Fibroblast of lung (primary cell): ENCODE results near the gene STK32C. TPM values are rescaled to one million over a fixed set of nuclear protein-coding genes. Genes with fewer than 3 reads are reported as not detected.

Source experiments
- DNase-seq, 2 donors: peaks; one replicate each; pipeline versions ENCODE4 v3.0.0 to v3.0.0-alpha.2; 2010; ENCODE audit warnings: low read depth in 2 of 2
- H2AFZ ChIP-seq: 2 replicates; pipeline ENCODE4 v1.5.1; 2012; ENCODE audit warnings: low read length, control low read depth, inconsistent platforms
- H3K27ac ChIP-seq: 2 replicates; pipeline ENCODE4 v1.5.1; 2011; ENCODE audit warnings: low read length, control low read depth; ENCODE audit not compliant: insufficient read depth
- H3K27me3 ChIP-seq: 2 replicates; pipeline ENCODE4 v1.5.1; 2011; ENCODE audit warnings: mild to moderate bottlenecking, low read length; ENCODE audit not compliant: control insufficient read depth, insufficient read depth
- H3K36me3 ChIP-seq: 2 replicates; pipeline ENCODE4 v1.5.1; 2011; ENCODE audit warnings: low read length; ENCODE audit not compliant: control insufficient read depth, insufficient read depth
- H3K4me1 ChIP-seq: 2 replicates; pipeline ENCODE4 v1.5.1; 2011; ENCODE audit warnings: low read length; ENCODE audit not compliant: control insufficient read depth, insufficient read depth; ENCODE audit errors: extremely low read depth
- H3K4me2 ChIP-seq: 2 replicates; pipeline ENCODE4 v1.5.1; 2011; ENCODE audit warnings: low read length, control low read depth; ENCODE audit not compliant: insufficient read depth; ENCODE audit errors: extremely low read depth
- H3K4me3 ChIP-seq, 4 experiments: fragments of 200-600 bp in 1 of 4; sonication (generic) in 1 of 4; replicated peaks in 1 of 4; 2 replicates each; pipeline ENCODE4 v1.5.1; 2011 to 2016; ENCODE audit warnings: low read length in 4 of 4, low read depth in 3 of 4, mild to moderate bottlenecking in 3 of 4, control low read depth in 2 of 4, inconsistent platforms in 1 of 4, mixed read lengths in 1 of 4; ENCODE audit not compliant: insufficient read depth in 1 of 4; ENCODE audit errors: control extremely low read depth in 1 of 4
- H3K79me2 ChIP-seq: 2 replicates; pipeline ENCODE4 v1.5.1; 2012; ENCODE audit warnings: mild to moderate bottlenecking, low read length, inconsistent platforms; ENCODE audit not compliant: control insufficient read depth, insufficient read depth
- H3K9ac ChIP-seq: 2 replicates; pipeline ENCODE4 v1.5.1; 2011; ENCODE audit warnings: mild to moderate bottlenecking, low read length, control low read depth; ENCODE audit not compliant: insufficient read depth
- H3K9me3 ChIP-seq: 2 replicates; pipeline ENCODE4 v1.5.1; 2012; ENCODE audit warnings: low read depth, low read length; ENCODE audit not compliant: control insufficient read depth, insufficient read depth
- H4K20me1 ChIP-seq: 2 replicates; pipeline ENCODE4 v1.5.1; 2011; ENCODE audit warnings: low read length; ENCODE audit not compliant: control insufficient read depth, insufficient read depth; ENCODE audit errors: extremely low read depth
- EZH2 ChIP-seq: IDR thresholded peaks from 2 replicates; pipeline ENCODE4 v1.5.1; 2012; ENCODE audit warnings: low read length, control low read depth, mild to moderate bottlenecking; ENCODE audit errors: missing control alignments
- polyA plus RNA-seq, 2 donors: library from polyadenylated mRNA; depleted of rRNA in 1 of 2; stranded (reverse) in 1 of 2; unstranded in 1 of 2; fragments of >200 nt; gene quantifications; 2 replicates each; pipeline ENCODE4 v1.2.1, GENCODE V29; 2011 to 2012; ENCODE audit warnings: missing spikeins in 1 of 2
- total RNA-seq: library from RNA; depleted of rRNA; stranded (reverse); fragments of >200 nt; gene quantifications from 2 replicates; pipeline ENCODE4 v1.2.1, GENCODE V29; 2014
- TF ChIP-seq, protein P1 (sequence below), 2 donors: IDR thresholded peaks in 1 of 2; conservative IDR thresholded peaks in 1 of 2; 1 replicate in 1 of 2; 2 replicates in 1 of 2; pipeline ENCODE4 v1.5.1; 2011 to 2012; ENCODE audit warnings: low read length in 2 of 2, control low read depth in 1 of 2, inconsistent platforms in 1 of 2, low read depth in 1 of 2, mild to moderate bottlenecking in 1 of 2

The STK32C gene
- total and polyA plus RNA-seq, 2 donors (not counting 1 experiment from before 2014, with no cell fraction given): 4.4 to 21.5 TPM

DNA sequence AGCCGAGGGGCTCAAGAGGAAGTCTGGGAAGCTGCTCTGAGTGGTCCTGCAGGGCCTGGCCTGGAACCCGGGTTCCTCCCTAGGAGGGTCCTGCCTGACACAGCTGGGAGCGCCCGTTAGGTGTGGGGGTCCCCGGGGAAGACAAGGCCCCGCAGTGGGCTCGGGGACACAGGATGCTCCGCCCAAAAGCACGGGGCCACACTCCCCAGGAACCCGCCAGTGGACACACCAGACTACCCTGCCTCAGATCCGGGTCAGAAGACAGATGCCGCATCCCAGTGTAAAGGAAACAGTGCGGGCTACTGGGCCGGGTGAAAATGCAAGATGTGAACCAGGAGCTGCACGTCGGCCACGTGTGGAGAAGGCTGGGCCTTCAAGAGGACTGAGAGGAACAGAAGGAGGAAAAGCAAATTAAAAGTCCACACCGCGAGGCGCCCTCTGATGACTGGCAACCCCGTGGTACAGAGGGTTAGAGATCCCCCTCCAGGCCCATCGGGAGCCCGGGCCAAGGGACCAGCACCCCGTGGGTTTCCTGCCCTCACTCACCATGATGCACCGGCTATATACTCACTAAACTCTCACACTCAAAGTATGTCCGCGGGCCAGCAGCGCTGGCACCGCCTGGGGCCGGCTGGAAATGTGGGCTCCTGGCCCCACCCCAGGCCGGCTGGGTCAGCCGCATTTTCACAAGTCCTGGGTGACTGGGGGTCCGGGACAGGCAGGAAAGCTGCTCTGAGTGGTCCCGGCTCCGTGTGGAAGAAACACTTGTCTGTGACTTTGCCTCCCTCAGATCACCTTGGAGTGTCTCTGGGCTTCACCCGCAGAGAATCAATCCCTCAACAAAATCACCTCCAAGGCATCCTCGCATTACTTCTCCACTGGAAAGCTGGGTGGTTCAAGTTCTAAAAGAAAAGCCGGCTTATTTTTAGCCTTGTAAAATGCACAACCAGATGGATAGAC is 6.1 kb downstream of the STK32C start:
- Histone ChIP-seq H3K9ac (no peak overlapping the region), H3K9me3 (no peaks in the 10 kb centered on the region), H3K79me2 (no peaks in the 10 kb centered on the region), H3K4me1 (no peaks in the 10 kb centered on the region), H4K20me1 (no peaks in the 10 kb centered on the region), H3K27me3 (no peaks in the 10 kb centered on the region), H3K4me3 (no peak overlapping the region), H3K4me2 (no peak overlapping the region), H3K36me3 (no peaks in the 10 kb centered on the region), H3K27ac (no peak overlapping the region), H2AFZ (no peak overlapping the region)
- no peak for DNase-seq
- TF ChIP-seq, protein P1, sequence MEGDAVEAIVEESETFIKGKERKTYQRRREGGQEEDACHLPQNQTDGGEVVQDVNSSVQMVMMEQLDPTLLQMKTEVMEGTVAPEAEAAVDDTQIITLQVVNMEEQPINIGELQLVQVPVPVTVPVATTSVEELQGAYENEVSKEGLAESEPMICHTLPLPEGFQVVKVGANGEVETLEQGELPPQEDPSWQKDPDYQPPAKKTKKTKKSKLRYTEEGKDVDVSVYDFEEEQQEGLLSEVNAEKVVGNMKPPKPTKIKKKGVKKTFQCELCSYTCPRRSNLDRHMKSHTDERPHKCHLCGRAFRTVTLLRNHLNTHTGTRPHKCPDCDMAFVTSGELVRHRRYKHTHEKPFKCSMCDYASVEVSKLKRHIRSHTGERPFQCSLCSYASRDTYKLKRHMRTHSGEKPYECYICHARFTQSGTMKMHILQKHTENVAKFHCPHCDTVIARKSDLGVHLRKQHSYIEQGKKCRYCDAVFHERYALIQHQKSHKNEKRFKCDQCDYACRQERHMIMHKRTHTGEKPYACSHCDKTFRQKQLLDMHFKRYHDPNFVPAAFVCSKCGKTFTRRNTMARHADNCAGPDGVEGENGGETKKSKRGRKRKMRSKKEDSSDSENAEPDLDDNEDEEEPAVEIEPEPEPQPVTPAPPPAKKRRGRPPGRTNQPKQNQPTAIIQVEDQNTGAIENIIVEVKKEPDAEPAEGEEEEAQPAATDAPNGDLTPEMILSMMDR (conservative IDR thresholded peaks at IDR 0.05 in 1 of 2, IDR thresholded peaks at IDR 0.05 in 1 of 2; ENCODE audit: low read depth in 1 of 2, low read length in 2 of 2): no peak
- no peak for TF ChIP-seq EZH2

DNA sequence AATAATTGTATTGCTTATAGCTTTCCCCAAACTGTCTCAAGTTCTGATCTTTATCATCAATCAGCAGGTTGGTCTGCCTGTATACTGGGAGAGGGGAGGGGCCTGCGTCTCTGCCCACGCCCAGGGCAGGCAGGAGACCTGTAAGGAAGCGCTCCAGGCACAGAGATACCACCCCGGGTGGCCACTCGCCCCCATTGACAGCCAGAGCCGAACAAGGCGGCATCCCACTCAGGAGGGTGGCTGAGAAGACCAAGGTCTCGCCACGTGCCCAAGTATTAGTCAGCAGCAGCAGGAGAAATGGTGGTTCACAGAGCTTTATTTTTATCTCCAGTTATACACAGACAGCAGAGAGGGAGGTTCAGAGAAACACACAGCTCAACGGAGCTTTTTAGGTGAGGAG is 7.2 kb downstream of the STK32C start:
- H3K4me1 ChIP-seq: no peaks in the 10 kb centered on the region
- no peaks in the 10 kb centered on the region for H3K9me3 ChIP-seq
- H3K27me3 ChIP-seq: no peaks in the 10 kb centered on the region
- H2AFZ ChIP-seq: no peak overlapping the region
- TF ChIP-seq, protein P1 (conservative IDR thresholded peaks at IDR 0.05 in 1 of 2, IDR thresholded peaks at IDR 0.05 in 1 of 2; ENCODE audit: low read depth in 1 of 2, low read length in 2 of 2): no peak
- TF ChIP-seq EZH2: no peak
- no peaks in the 10 kb centered on the region for H3K36me3 ChIP-seq
- no peak overlapping the region for H3K27ac ChIP-seq
- H3K4me3 ChIP-seq: no peak overlapping the region
- H3K79me2 ChIP-seq: no peaks in the 10 kb centered on the region
- no peak overlapping the region for H3K4me2 ChIP-seq
- DNase-seq: no peak
- H3K9ac ChIP-seq: no peak overlapping the region
- H4K20me1 ChIP-seq: no peaks in the 10 kb centered on the region

DNA sequence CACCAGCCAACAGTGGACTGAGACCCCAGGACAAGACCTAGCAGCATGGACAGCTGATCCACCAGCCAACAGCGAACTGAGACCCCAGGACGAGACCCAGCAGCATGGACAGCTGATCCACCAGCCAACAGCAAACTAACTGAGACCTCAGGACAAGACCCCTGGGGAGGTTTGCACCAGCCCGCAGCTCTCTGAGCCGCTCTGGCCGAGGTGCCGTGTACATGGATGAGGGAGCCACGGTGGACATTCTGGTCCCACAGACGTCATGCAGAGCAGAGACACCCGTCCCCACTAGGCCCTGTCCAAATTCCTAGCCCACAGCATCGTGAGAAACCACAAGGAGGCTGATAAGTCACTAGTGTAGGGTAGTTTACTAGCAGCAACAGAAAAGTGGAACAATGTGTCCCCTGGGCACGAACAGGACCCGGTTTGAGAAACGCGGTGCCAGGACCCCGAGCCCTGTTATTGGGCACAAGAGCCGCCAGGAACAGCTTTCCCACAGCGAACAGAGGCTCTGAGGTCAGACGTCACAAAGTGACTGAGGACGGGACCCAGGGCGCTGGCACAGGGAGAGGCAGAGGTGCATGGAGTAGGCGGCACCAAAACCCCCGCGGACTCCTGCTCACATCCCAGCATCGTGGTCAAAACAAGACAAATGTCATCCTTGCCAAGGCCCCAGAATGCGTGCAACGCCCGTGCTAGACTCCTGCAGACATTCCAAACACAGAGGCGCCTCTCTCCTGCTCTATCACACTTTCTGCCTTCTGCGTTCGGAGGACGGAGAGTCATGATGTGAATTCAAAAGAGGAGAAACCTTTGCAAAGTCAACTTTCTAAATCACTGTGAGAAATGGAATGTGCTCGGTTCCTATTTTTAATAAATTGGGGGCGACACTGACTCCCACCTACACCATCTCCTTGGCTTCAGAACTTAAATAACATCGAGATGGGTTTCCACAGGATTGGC is 8.1 kb downstream of the STK32C start:
- Histone ChIP-seq H2AFZ (no peak overlapping the region), H3K4me1 (no peaks in the 10 kb centered on the region), H3K27ac (no peak overlapping the region), H4K20me1 (no peaks in the 10 kb centered on the region), H3K4me2 (no peak overlapping the region), H3K4me3 (no peak overlapping the region), H3K9ac (no peak overlapping the region), H3K9me3 (no peaks in the 10 kb centered on the region), H3K27me3 (no peaks in the 10 kb centered on the region), H3K79me2 (no peaks in the 10 kb centered on the region), H3K36me3 (no peaks in the 10 kb centered on the region)
- TF ChIP-seq, protein P1 (conservative IDR thresholded peaks at IDR 0.05 in 1 of 2, IDR thresholded peaks at IDR 0.05 in 1 of 2; ENCODE audit: low read depth in 1 of 2, low read length in 2 of 2): no peak
- TF ChIP-seq EZH2: no peak
- DNase-seq: no peak
